Stimulated activated CD8-positive, alpha-beta memory T cell treated with anti-CD3 and anti-CD28 coated beads, Interleukin-15, amount 100 ng/mL, for 48 hours (primary cell): ENCODE results near the gene ERP44.
A peak's percentile ranks its signal among the peaks of the same experiment; 100 is the strongest.
"Not testable (repeated sequence)": the region's sequence is repeated elsewhere in the genome, so short reads cannot be mapped to it uniquely, and the experiment has no call there.

ENCODE experiments used
- DNase-seq, 2 donors: peaks; one replicate each; pipeline ENCODE4 v3.0.0-alpha.2; 2020; ENCODE audit warnings: low read depth in 2 of 2

ERP44 gene

GRCh38 chr9:100067990-100068389, 30.8 kb downstream of the ERP44 start:
- DNase-seq, result not testable (repeated sequence)

- no peak for DNase-seq
Observed at GRCh38 chr9:100066539-100066938, 32.3 kb downstream of the ERP44 start.

GRCh38 chr9:100064872-100065581, 33.8 kb downstream of the ERP44 start:
- no peak for DNase-seq

- DNase-seq, result no peak
Observed at GRCh38 chr9:100063185-100063584, 35.6 kb downstream of the ERP44 start.

- not testable (repeated sequence) for DNase-seq
Observed at GRCh38 chr9:100062683-100063082, 36.1 kb downstream of the ERP44 start.

- no peak for DNase-seq
Observed at GRCh38 chr9:100058699-100059579, 39.9 kb downstream of the ERP44 start.

GRCh38 chr9:100057624-100058023, 41.2 kb downstream of the ERP44 start:
- DNase-seq, result no peak

- no peak for DNase-seq
Observed at GRCh38 chr9:100056561-100056960, 42.2 kb downstream of the ERP44 start.

- no peak for DNase-seq
Observed at GRCh38 chr9:100052375-100052774, 46.4 kb downstream of the ERP44 start.

- DNase-seq, result no peak
Observed at GRCh38 chr9:100049551-100049950, 49.2 kb downstream of the ERP44 start.

GRCh38 chr9:100038472-100038871, 60.3 kb downstream of the ERP44 start:
- no peak for DNase-seq

- no peak for DNase-seq
Observed at GRCh38 chr9:100033877-100034551, 64.8 kb downstream of the ERP44 start.

- no peak for DNase-seq
Observed at GRCh38 chr9:100030548-100030947, 68.3 kb downstream of the ERP44 start.

- no peak for DNase-seq
Observed at GRCh38 chr9:100029251-100029650, 69.5 kb downstream of the ERP44 start.

- DNase-seq, result peak; percentile 43 to 46
Observed at GRCh38 chr9:100028201-100028784, 70.5 kb downstream of the ERP44 start.

- DNase-seq, result no peak
Observed at GRCh38 chr9:100027543-100027942, 71.3 kb downstream of the ERP44 start.

- DNase-seq, result no peak
Observed at GRCh38 chr9:100021931-100022330, 76.9 kb downstream of the ERP44 start.

- DNase-seq, result no peak
Observed at GRCh38 chr9:100020121-100020795, 78.5 kb downstream of the ERP44 start.

- no peak for DNase-seq
Observed at GRCh38 chr9:100019541-100019940, 79.3 kb downstream of the ERP44 start.

- no peak for DNase-seq
Observed at GRCh38 chr9:100014846-100015245, 84.0 kb downstream of the ERP44 start.

GRCh38 chr9:100013573-100013972, 85.2 kb downstream of the ERP44 start:
- no peak for DNase-seq
